Chondrocyte (in vitro differentiated cells): ENCODE data around the gene CRAT. TPM values are rescaled to one million over a fixed set of nuclear protein-coding genes. Genes with fewer than 3 reads are reported as not detected.
A peak's percentile ranks its signal among the peaks of the same experiment; 100 is the strongest.
"Not testable (repeated sequence)": the region's sequence is repeated elsewhere in the genome, so short reads cannot be mapped to it uniquely, and the experiment has no call there.

Experiments used
- DNase-seq: peaks from one replicate; pipeline ENCODE4 v3.0.0; 2021; ENCODE audit warnings: mixed read lengths, low spot score
- H3K27ac Mint-ChIP-seq: one replicate; pipeline ENCODE4 v1.8.0; 2021; ENCODE audit warnings: mild to moderate bottlenecking, moderate library complexity, mixed read lengths; ENCODE audit not compliant: unreplicated experiment
- H3K27me3 Mint-ChIP-seq: 2 replicates; pipeline ENCODE4 v1.8.0; 2021; ENCODE audit warnings: low read depth, mixed read lengths
- H3K36me3 Mint-ChIP-seq: 2 replicates; pipeline ENCODE4 v1.8.0; 2021; ENCODE audit warnings: low read depth, mixed read lengths
- H3K4me1 Mint-ChIP-seq: 2 replicates; pipeline ENCODE4 v1.8.0; 2021; ENCODE audit warnings: low read depth, mild to moderate bottlenecking, mixed read lengths
- H3K4me3 Mint-ChIP-seq: one replicate; pipeline ENCODE4 v1.8.0; 2021; ENCODE audit warnings: mild to moderate bottlenecking, moderate library complexity, mixed read lengths; ENCODE audit not compliant: unreplicated experiment
- H3K9me3 Mint-ChIP-seq: 2 replicates; pipeline ENCODE4 v1.8.0; 2021; ENCODE audit warnings: low read depth, mixed read lengths
- total RNA-seq: library from RNA; stranded (reverse); gene quantifications from 3 replicates; pipeline ENCODE4 v1.2.1, GENCODE V29; 2021
- TF ChIP-seq, protein P1 (sequence below): fragments of 200-600 bp; sonication (generic); IDR thresholded peaks from 2 replicates; pipeline ENCODE4 v1.5.0; 2021; ENCODE audit warnings: antibody characterized with exemption, mild to moderate bottlenecking, moderate library complexity

The CRAT gene
- total RNA-seq, 1 donor from 2014 or later, result 49.0 TPM

DNA sequence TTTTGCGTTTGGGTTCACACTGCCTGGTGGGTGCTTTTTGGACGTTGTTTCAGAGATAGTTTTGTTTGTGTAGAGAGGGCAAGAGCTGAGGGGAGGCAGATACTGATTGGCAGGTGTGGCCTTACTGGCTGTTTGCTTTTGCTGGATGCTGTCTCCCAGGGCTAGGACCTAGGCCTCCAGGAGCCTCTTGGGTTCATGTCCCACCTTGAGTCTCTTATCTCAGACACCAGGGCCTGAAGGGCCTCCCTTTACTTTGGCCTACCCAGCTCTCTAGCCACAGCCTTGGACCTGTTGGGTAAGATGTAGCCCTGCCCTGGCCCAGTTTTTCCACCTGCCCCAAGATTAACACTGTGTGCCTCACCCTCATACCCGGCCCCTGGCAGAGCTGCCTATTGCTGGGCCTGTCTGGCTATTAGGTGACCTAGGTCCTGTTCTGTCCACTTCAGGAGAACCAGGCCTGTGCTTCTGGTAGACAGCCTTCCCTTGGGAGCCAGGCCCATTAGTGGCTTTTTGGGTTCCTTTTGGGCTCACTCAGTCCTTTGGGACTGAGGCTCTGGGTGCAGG is 14.0 kb upstream of the CRAT start:
- H3K9me3 Mint-ChIP-seq, result no peaks in the 10 kb centered on the region
- TF ChIP-seq, protein P1, sequence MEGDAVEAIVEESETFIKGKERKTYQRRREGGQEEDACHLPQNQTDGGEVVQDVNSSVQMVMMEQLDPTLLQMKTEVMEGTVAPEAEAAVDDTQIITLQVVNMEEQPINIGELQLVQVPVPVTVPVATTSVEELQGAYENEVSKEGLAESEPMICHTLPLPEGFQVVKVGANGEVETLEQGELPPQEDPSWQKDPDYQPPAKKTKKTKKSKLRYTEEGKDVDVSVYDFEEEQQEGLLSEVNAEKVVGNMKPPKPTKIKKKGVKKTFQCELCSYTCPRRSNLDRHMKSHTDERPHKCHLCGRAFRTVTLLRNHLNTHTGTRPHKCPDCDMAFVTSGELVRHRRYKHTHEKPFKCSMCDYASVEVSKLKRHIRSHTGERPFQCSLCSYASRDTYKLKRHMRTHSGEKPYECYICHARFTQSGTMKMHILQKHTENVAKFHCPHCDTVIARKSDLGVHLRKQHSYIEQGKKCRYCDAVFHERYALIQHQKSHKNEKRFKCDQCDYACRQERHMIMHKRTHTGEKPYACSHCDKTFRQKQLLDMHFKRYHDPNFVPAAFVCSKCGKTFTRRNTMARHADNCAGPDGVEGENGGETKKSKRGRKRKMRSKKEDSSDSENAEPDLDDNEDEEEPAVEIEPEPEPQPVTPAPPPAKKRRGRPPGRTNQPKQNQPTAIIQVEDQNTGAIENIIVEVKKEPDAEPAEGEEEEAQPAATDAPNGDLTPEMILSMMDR, result no peak
- H3K4me1 Mint-ChIP-seq, result peaks cover 33% of the 10 kb centered on the region
- peak overlapping the region; percentile 59 for H3K27ac Mint-ChIP-seq
- H3K27me3 Mint-ChIP-seq, result no peaks in the 10 kb centered on the region
- no peak overlapping the region for H3K4me3 Mint-ChIP-seq
- DNase-seq, result no peak
- peaks cover 25% of the 10 kb centered on the region for H3K36me3 Mint-ChIP-seq

DNA sequence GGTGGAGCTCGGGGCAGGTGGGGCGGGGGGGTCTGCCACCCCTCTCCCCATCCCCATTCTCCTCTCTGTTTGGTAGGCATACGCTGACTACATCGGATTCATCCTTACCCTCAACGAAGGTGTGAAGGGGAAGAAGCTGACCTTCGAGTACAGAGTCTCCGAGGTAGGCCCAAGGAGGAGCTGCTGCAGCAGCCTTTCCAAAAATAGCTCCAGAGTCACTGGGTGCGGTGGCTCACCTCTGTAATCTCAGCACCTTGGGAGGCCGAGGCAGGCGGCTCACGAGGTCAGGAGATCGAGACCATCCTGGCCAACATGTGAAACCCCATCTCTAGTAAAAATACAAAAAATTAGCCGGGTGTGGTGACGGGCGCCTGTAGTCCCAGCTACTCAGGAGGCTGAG is 12.4 kb upstream of the CRAT start:
- H3K27ac Mint-ChIP-seq, DNase-seq, H3K27me3 Mint-ChIP-seq, H3K9me3 Mint-ChIP-seq, H3K4me3 Mint-ChIP-seq: not testable (repeated sequence)
- H3K4me1 Mint-ChIP-seq, result peaks cover 33% of the 10 kb centered on the region
- peaks cover 21% of the 10 kb centered on the region for H3K36me3 Mint-ChIP-seq

DNA sequence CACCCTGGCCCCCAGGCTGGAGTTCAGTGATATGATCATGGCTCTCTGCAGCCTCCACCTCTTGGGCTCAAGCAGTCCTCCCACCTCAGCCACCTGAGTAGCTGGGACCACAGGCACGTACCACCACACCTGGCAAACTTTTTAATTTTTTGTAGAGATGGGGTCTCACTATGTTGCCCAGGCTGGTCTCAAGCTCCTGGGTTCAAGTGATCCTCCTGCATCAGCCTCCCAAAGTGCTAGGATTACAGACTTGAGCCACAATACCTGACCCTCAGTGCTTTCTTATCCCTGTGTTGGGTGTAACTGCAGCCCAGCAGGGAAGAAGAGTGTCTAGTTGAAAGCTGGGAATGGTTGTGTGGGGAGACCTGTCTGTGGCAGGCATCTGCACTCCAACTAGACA is 11.5 kb upstream of the CRAT start:
- TF ChIP-seq, protein P1, result no peak
- Mint-ChIP-seq H3K4me1 (peaks cover 33% of the 10 kb centered on the region), H3K36me3 (peaks cover 18% of the 10 kb centered on the region), H3K9me3 (no peaks in the 10 kb centered on the region), H3K27ac (no peak overlapping the region), H3K4me3 (no peak overlapping the region), H3K27me3 (no peaks in the 10 kb centered on the region)
- no peak for DNase-seq

DNA sequence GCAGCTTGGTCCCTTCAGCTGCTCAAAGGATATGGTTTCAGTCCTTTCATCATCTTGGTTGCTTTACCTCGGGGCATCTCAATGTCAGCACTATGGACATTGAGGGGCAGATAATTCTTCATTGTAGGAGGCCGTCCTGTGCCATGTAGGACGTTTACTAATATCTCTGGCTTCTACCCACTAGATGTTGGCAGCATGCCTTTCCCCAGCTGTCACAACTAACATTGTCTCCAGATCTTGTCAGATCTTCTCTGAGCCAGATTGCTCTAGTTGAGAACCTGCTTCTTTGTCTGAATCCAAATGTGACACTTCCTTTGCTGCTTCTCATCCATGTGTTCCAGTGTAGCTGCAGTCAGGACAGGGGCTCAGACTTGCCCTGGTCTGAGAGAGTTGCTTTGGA is 10.9 kb upstream of the CRAT start:
- Mint-ChIP-seq H3K27me3 (no peaks in the 10 kb centered on the region), H3K4me1 (peaks cover 29% of the 10 kb centered on the region), H3K4me3 (no peak overlapping the region), H3K9me3 (no peaks in the 10 kb centered on the region), H3K27ac (peak overlapping the region; percentile 86), H3K36me3 (peaks cover 18% of the 10 kb centered on the region)
- no peak for DNase-seq
- TF ChIP-seq, protein P1, result no peak

DNA sequence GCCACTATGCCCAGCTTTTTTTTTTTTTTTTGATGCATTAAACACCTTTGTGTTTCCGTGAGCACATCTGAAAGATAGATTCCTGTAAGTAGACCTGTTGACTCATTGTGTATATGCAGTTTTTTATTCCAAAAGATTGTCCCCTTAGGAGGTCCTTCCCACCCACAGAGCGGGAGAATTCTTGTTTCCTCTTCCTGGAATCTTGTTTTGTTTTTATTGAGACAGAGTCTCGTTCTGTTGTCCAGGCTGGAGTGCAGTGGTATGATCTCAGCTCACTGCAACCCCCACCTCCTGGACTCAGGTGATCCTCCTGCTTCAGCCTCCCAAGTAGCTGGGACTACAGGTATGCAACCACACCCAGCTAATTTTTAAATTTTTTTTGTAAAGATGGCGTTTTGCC is 8.2 kb upstream of the CRAT start:
- Mint-ChIP-seq H3K9me3 (no peaks in the 10 kb centered on the region), H3K4me3 (no peak overlapping the region), H3K36me3 (peaks cover 12% of the 10 kb centered on the region), H3K4me1 (peaks cover 21% of the 10 kb centered on the region), H3K27ac (no peak overlapping the region), H3K27me3 (no peaks in the 10 kb centered on the region)
- no peak for DNase-seq
- TF ChIP-seq, protein P1, result no peak

DNA sequence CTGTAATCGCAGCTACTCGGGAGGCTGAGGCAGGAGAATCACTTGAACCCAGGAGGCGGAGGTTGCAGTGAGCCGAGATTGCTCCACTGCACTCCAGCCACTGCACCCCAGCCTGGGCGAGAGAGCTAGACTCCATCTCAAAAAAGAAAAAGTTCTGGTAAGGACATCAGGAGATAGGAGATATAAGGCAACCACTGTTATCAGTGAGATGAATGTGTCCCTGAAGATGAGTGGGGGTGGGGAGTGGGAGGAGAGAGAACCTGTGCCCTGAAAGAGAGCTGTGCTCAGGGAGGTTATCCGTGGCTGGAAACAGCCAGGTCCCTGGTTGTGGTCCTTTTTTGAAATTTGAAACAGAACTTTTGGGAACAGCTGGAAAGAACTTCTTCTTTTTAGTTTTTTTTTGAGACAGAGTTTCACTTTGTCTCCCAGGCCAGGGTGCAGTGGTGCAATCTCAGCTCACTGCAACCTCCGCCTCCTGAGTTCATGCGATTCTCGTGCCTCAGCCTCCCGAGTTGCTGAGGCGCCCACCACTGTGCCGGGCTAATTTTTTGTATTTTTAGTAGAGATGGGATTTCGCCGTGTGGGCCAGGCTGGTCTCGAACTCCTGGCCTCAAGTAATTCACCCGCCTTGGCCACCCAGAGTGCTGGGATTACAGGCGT is 3.2 kb upstream of the CRAT start:
- peaks cover 23% of the 10 kb centered on the region for H3K4me1 Mint-ChIP-seq
- DNase-seq, result no peak
- no peak overlapping the region for H3K27ac Mint-ChIP-seq
- TF ChIP-seq, protein P1, result no peak
- no peaks in the 10 kb centered on the region for H3K36me3 Mint-ChIP-seq
- H3K9me3 Mint-ChIP-seq, result no peaks in the 10 kb centered on the region
- H3K4me3 Mint-ChIP-seq, result no peak overlapping the region
- no peaks in the 10 kb centered on the region for H3K27me3 Mint-ChIP-seq

DNA sequence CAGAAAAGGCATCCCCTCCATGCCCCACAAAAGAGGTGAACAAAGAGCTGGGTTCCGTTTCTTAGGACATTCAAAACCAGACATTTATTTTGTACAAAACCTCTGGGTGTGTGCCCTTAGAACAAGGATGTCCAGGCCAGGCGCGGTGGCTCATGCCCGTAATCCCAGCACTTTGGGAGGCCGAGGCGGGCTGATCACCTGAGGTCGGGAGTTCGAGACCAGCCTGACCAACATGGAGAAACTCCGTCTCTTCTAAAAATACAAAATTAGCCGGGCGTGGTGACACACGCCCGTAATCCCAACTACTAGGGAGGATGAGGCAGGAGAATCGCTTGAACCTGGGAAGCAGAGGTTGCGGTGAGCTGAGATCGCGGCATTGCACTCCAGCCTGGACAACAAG is 1.9 kb upstream of the CRAT start:
- not testable (repeated sequence) for H3K36me3 Mint-ChIP-seq, H3K9me3 Mint-ChIP-seq, H3K27me3 Mint-ChIP-seq, DNase-seq
- peaks cover 25% of the 10 kb centered on the region for H3K4me1 Mint-ChIP-seq
- peak overlapping the region; percentile 94 for H3K4me3 Mint-ChIP-seq
- peak overlapping the region; percentile 91 for H3K27ac Mint-ChIP-seq
